BE2C (cell line): ENCODE results near the gene RNU1-4.
"Not testable (repeated sequence)": the region's sequence is repeated elsewhere in the genome, so short reads cannot be mapped to it uniquely, and the experiment has no call there.

Experiments
- DNase-seq: peaks from one replicate; pipeline ENCODE4 v3.0.0-alpha.2; 2020
- H3K27me3 ChIP-seq: fragments of 250-450 bp; sonication (Bioruptor Pico); 2 replicates; pipeline ENCODE4 v1.5.1; 2020; ENCODE audit warnings: mild to moderate bottlenecking
- H3K36me3 ChIP-seq: fragments of 250-450 bp; sonication (Bioruptor Pico); 2 replicates; pipeline ENCODE4 v1.5.1; 2020; ENCODE audit warnings: mild to moderate bottlenecking
- H3K4me1 ChIP-seq: fragments of 250-450 bp; sonication (Bioruptor Pico); 2 replicates; pipeline ENCODE4 v1.5.1; 2020
- H3K4me3 ChIP-seq: 2 replicates; pipeline ENCODE4 v1.5.1; 2011; ENCODE audit warnings: low read depth, low read length
- H3K9me3 ChIP-seq: fragments of 250-450 bp; sonication (Bioruptor Pico); 2 replicates; pipeline ENCODE4 v1.5.1; 2020
- CTCF ChIP-seq: IDR thresholded peaks from 2 replicates; pipeline ENCODE4 v1.5.1; 2012; ENCODE audit warnings: mild to moderate bottlenecking, low read depth, low read length

The RNU1-4 gene

GRCh38 chr1:16717336-16718098, 22.8 kb upstream of the RNU1-4 start:
- Histone ChIP-seq H3K4me1 (no peaks in the 10 kb centered on the region), H3K36me3 (no peaks in the 10 kb centered on the region), H3K9me3 (no peaks in the 10 kb centered on the region), H3K4me3 (no peak overlapping the region), H3K27me3 (no peaks in the 10 kb centered on the region)
- no peak for DNase-seq
- TF ChIP-seq CTCF, result no peak

GRCh38 chr1:16718099-16718907, 22.0 kb upstream of the RNU1-4 start:
- H3K36me3 ChIP-seq, H3K4me1 ChIP-seq, DNase-seq, H3K4me3 ChIP-seq, H3K27me3 ChIP-seq, H3K9me3 ChIP-seq: not testable (repeated sequence)

- no peak for TF ChIP-seq CTCF
- Histone ChIP-seq H3K4me1 (no peaks in the 10 kb centered on the region), H3K36me3 (no peaks in the 10 kb centered on the region), H3K9me3 (no peaks in the 10 kb centered on the region), H3K4me3 (no peak overlapping the region), H3K27me3 (no peaks in the 10 kb centered on the region)
- DNase-seq, result no peak
Measured at GRCh38 chr1:16718908-16719533, 21.3 kb upstream of the RNU1-4 start.

- H3K4me1 ChIP-seq, result no peaks in the 10 kb centered on the region
- DNase-seq, result no peak
- H3K27me3 ChIP-seq, result no peaks in the 10 kb centered on the region
- no peaks in the 10 kb centered on the region for H3K36me3 ChIP-seq
- no peak overlapping the region for H3K4me3 ChIP-seq
- no peaks in the 10 kb centered on the region for H3K9me3 ChIP-seq
- TF ChIP-seq CTCF, result no peak
Measured at GRCh38 chr1:16719571-16720350, 20.6 kb upstream of the RNU1-4 start.

- TF ChIP-seq CTCF, result no peak
- Histone ChIP-seq H3K27me3 (no peaks in the 10 kb centered on the region), H3K36me3 (no peaks in the 10 kb centered on the region), H3K4me3 (no peak overlapping the region), H3K9me3 (no peaks in the 10 kb centered on the region), H3K4me1 (no peaks in the 10 kb centered on the region)
- DNase-seq, result no peak
Measured at GRCh38 chr1:16720351-16721223, 19.7 kb upstream of the RNU1-4 start.
